ENCODE measurements around the gene ANKRD40CL.

DNA sequence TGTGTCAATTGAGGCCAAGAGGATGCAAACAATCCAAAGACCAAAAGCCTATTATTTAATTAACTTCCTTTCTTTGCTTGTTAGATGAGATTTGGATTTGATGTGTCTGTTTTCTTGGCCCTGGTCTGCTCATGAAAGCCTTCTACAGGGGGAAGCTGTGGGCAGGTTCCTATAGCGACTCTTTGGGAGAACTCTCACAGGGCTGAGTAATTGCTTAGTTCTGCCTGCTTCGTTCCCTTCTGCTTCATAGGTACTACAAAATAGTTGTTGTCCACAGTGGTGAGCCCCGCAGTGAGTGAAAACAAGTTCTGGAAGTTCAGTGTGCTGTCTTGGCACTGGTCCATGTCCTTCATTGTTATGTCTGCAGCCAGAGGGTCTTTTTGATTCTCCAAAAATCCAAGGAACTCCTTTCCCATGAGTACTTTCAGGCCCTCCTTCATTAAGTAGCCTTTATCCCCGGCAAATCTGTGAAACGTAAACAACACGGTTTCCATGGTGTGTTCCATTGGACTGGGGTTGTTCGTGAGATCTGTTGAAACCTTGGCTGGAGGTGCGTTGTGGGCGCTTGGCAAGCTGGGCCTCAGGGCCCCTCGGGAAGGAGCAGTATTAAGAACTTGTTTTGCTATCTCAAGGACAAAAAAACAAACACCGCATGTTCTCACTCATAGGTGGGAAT, 30.0 kb upstream of the ANKRD40CL start:
- TF ChIP-seq, protein P1, sequence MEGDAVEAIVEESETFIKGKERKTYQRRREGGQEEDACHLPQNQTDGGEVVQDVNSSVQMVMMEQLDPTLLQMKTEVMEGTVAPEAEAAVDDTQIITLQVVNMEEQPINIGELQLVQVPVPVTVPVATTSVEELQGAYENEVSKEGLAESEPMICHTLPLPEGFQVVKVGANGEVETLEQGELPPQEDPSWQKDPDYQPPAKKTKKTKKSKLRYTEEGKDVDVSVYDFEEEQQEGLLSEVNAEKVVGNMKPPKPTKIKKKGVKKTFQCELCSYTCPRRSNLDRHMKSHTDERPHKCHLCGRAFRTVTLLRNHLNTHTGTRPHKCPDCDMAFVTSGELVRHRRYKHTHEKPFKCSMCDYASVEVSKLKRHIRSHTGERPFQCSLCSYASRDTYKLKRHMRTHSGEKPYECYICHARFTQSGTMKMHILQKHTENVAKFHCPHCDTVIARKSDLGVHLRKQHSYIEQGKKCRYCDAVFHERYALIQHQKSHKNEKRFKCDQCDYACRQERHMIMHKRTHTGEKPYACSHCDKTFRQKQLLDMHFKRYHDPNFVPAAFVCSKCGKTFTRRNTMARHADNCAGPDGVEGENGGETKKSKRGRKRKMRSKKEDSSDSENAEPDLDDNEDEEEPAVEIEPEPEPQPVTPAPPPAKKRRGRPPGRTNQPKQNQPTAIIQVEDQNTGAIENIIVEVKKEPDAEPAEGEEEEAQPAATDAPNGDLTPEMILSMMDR (optimal IDR thresholded peaks at IDR 0.05 in 1 of 3, IDR thresholded peaks at IDR 0.05 in 1 of 3, conservative IDR thresholded peaks at IDR 0.05 in 1 of 3; ENCODE audit: extremely low read depth in 1 of 3, insufficient read depth in 2 of 3, low read length in 3 of 3), result no peak
- TF ChIP-seq EZH2 (IDR thresholded peaks at IDR 0.05; ENCODE audit: low read length), result no peak
